Astrocyte of the spinal cord (primary cell): Measurements from ENCODE around the gene PGF.

Experiments
- DNase-seq: peaks from one replicate; pipeline ENCODE4 v3.0.0; 2011; ENCODE audit warnings: low read depth, low spot score
- H3K4me3 ChIP-seq: 2 replicates; pipeline ENCODE4 v1.5.1; 2011; ENCODE audit warnings: low read depth, mild to moderate bottlenecking, low read length, moderate library complexity
- CTCF ChIP-seq: IDR thresholded peaks from 2 replicates; pipeline ENCODE4 v1.5.1; 2012; ENCODE audit warnings: low read depth, mild to moderate bottlenecking, low read length, inconsistent platforms
- in situ Hi-C: cut with HindIII; loops from 2 replicates; pipeline ENCODE4 v1.10.0; 2017; ENCODE audit warnings: low sequenced_read_pairs

Gene PGF

GRCh38 chr14:74920281-74920680, 35.1 kb downstream of the PGF start:
- H3K4me3 ChIP-seq: no peak overlapping the region
- no peak for DNase-seq
- no peak for TF ChIP-seq CTCF
- in situ Hi-C loops: no loop called here

- H3K4me3 ChIP-seq: no peak overlapping the region
- TF ChIP-seq CTCF: no peak
- no peak for DNase-seq
- in situ Hi-C loops: no loop called here
Observed at GRCh38 chr14:74919421-74920165, 35.8 kb downstream of the PGF start.

- in situ Hi-C loops: no loop called here
- no peak for TF ChIP-seq CTCF
- H3K4me3 ChIP-seq: no peak overlapping the region
Observed at GRCh38 chr14:74918380-74918779, 37.0 kb downstream of the PGF start.

GRCh38 chr14:74917646-74918081, 37.7 kb downstream of the PGF start:
- no peak for DNase-seq
- TF ChIP-seq CTCF: no peak
- in situ Hi-C loops: no loop called here
- no peak overlapping the region for H3K4me3 ChIP-seq

More at GRCh38 chr14:74918380-74918779, 37.0 kb downstream of the PGF start:
- DNase-seq: no peak

- no peak overlapping the region for H3K4me3 ChIP-seq
- in situ Hi-C loops: no loop called here
- no peak for DNase-seq
- TF ChIP-seq CTCF: no peak
Observed at GRCh38 chr14:74917178-74917543, 38.2 kb downstream of the PGF start.

- no peak for DNase-seq
- in situ Hi-C loops: no loop called here
- no peak overlapping the region for H3K4me3 ChIP-seq
- TF ChIP-seq CTCF: no peak
Observed at GRCh38 chr14:74915826-74916225, 39.6 kb downstream of the PGF start.
